SHP77 (cell line): ENCODE results near the gene NCOA3.
"Not testable (repeated sequence)": the region's sequence is repeated elsewhere in the genome, so short reads cannot be mapped to it uniquely, and the experiment has no call there.

Source experiments
- DNase-seq, 2 experiments: peaks; one replicate each; lab custom pipeline; 2025; lab: John Stamatoyannopoulos, UW

Gene NCOA3

GRCh38 chr20:47500554-47500953 is 1.1 kb upstream of the NCOA3 start:
- no peak for DNase-seq

DNA sequence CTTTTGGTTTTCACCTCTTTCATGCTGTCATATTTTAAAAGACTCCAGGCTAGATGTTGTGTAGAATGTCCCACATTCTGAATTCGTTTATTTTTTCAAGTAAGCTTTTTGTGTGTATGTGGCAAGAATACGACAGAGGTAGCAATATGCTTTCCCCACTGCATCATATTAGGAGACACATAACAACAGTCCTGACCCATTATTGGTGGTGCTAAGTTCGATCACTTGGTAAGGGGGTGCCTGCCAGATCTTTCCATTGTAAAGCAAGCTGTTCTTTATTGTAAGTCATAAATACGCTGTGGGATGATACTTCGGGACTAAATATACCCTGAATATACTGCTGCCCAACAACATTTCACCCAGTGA is 588 bp upstream of the NCOA3 start:
- no peak for DNase-seq

GRCh38 chr20:47502271-47503239 is 868 bp downstream of the NCOA3 start:
- peak in 1 of 2 experiments; percentile 37 for DNase-seq

DNA sequence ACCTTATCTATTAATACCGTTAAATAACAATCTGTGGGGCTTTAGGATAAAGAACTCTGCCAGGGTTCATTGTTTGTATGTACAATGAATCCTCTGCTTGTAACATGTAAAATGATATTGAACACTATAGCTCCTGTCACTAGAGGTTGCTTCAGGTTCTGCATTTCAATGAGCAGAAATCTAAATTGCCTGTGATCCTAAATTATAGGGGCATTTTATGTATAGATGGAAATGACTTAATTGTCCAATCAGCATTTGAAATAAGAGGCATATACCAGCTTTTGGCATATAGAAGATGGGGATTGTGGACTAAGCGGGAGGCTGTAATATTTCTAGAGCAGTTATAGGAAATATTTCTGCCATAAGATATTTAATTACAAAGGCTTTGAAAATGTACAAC is 2.0 kb downstream of the NCOA3 start:
- DNase-seq = no peak

- DNase-seq = no peak
These were observed 4.6 kb downstream of the NCOA3 start for GRCh38 chr20:47506335-47506734.

DNA sequence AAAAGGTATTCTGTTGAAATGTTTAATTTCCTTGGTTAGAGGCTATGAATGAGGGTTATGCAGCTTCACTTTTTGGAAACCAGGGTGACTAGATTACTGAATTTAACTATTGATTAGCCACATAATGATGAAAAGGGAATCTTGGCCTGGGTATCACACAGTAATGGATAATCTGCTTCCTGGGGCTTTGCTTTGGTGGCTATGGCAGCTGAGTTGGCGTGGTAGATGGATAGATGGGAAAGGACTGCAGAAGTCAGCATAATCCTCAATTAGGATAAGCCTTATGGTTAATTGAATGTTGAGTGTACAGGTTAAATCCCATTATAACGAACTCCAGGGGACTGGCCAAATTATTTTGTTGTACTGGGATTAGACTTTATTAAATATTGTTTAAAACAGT is 5.2 kb downstream of the NCOA3 start:
- DNase-seq = no peak

DNA sequence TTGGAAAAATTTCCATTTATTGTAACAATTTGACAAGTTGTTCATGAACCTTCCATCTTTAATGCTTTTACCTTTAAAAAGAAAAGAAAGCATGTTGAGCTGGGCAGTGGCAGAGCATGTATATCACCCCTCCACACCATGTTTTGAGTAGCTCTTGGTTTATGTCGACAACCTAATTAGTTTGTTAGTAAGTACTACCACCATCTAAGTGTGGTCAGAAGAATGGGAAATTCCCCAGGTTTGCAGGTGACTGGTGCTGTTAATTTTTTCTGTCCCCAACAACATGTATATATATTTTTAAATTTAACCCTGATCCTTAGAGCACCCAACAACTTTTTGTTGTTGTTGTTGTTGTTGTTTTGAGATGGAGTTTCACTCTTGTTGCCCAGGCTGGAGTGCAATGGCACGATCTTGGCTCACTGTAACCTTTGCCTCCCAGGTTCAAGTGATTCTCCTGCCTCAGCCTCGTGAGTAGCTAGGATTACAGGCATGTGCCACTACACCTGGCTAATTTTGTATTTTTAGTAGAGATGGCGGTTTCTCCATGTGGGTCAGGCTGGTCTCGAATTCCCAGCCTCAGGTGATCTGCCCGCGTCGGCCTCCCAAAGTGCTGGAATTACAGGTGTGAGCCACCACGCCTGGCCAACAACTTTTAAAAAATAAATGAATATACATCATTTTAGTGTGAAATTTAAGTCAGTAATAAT is 5.7 kb downstream of the NCOA3 start:
- not testable (repeated sequence) for DNase-seq

GRCh38 chr20:47508278-47508677 is 6.6 kb downstream of the NCOA3 start:
- no peak for DNase-seq

GRCh38 chr20:47509104-47509661 is 7.5 kb downstream of the NCOA3 start:
- no peak for DNase-seq

DNA sequence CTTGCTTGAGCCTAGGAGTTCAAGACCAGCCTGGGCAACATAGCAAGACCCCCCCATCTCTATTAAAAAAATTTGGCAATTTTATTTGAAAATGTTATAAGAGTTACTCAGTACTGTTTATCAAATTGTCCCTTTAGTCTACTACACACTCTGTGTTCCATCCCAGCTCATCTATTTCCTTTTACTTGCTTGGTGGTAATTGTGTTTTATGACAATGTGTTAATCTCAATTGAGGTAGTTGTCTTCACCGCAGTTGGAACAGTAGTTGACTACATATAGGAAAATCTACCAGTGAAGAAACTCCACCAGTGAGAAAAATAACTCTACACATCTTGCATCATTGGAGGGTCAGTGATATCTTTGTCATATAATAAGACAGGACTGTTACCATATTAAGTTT is 8.0 kb downstream of the NCOA3 start:
- DNase-seq = no peak

- DNase-seq = no peak
These were observed 14.2 kb downstream of the NCOA3 start for GRCh38 chr20:47515843-47516242.

- DNase-seq = no peak
These were observed 19.5 kb downstream of the NCOA3 start for GRCh38 chr20:47521059-47521808.

- no peak for DNase-seq
These were observed 22.5 kb downstream of the NCOA3 start for GRCh38 chr20:47524015-47524784.

DNA sequence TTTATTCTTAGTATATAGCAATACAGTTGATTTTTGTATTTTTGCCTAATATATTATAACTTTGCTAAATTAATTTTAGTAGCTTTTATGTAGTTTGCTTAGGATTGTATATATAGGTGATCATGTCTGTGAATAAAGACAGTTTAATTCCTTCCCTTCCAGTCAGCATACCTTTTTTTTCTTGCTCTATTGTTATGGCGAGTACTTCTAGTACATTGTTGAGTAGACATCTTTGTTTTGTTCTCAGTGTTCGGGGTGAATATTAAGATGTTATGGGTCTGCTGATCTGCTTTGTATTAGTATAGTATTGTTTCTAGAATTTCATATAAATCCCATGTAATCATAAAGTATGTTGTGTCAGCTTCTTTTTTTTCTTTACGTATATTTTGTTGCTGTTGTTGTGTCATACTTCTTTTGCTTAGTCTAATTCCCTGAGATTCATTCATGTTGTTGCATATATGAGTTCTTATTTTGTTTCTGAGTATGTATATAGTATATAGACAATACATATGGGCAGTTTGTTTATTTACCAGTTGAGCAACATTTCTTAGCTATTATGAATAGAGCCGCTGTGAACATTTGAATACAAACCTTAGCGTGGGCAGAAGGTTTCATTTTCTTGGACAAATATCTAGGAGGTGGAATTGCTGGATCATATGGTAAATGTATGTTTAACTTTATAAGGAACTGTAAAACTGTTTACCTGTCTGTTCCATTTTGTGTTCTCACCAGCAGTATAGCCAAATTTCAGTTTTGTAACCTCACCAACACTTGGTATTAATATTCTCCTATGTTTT is 25.5 kb downstream of the NCOA3 start:
- no peak for DNase-seq

DNA sequence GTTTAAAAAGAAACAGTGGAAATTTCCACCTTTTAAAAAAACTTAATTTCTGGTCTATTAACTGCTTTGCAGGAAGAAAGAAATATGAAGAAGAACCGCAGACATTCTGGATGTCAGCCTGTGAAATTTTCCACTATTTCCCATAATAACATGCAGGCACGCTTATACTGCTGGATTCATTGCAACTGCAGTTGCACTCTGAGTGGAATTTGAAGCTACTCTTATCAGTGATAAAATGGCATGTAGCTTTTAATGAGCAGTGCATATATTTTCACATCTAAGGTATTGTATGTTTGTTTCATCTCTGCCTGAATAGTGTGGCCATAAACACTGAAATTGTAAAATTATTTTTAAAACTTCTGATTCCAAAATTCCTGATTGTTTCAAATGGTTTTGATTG is 28.2 kb downstream of the NCOA3 start:
- DNase-seq = no peak

GRCh38 chr20:47531458-47531857 is 29.8 kb downstream of the NCOA3 start:
- DNase-seq = no peak

DNA sequence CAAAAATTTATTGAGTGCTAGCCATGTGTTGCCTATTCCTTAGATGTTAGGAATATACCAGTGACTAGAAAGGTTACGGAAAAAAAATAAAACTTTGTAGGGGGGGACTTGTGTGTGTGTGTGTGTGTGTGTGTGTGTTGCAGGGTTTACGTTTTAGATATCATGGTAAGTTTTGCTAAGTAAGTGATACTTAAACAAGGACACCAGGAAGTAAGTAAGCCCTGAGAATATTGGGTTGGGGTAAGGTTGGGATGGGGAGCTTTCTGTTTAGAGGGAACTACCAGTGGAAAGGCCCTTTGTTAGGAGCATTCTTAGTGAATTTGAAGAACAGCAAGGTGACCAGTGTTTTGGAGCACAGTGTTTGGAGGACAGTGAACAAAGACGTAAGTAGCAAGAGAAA is 30.3 kb downstream of the NCOA3 start:
- no peak for DNase-seq

DNA sequence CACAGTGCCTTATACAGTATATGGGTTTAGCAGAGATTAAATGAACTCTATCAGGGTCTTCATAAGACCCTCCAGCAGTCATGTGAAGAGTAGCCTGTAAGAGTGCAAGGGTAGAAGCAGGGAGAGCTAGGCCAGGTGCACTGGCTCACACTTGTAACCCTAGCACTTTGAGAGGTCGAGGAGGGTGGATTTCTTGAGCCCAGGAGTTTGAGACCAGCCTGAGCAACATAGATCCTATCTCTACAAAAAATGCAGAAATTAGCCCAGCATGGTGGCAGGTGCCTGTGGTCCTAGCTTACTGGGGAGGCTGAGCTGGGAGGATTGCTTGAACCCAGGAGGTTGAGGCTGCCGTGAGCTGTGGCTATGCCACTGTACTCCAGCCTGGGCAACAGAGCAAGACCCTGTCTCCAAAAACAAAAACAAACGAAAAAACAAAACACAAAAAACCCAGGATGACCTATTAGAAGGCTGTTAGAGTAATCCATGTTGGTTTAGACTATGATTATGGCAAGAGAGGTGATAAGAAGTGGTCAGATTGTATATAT is 31.9 kb downstream of the NCOA3 start:
- DNase-seq = no peak

- DNase-seq = no peak
These were observed 32.7 kb downstream of the NCOA3 start for GRCh38 chr20:47534405-47534804.

DNA sequence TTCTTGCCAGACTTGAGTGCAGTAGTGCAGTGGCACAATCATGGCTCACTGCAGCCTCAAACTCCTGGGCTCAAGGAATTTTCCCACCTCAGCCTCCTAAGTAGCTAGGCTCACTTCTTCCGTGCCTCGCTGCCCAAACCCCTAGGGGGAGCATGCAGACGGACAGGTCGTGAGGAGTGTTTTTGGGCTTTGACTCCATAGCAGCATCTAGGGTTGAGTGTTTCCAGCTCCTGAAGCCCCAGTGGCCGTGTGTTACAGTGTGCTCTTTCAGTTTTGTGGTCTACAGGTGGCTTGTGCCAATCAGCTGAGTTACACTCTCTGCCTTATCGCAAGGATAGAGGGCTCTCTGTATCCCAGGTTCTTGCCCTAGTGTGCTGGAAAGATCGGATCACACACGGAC is 33.4 kb downstream of the NCOA3 start:
- DNase-seq = no peak
